ENCODE measurements around the gene MROH7.

- TF ChIP-seq CTCF (IDR thresholded peaks at IDR 0.05; ENCODE audit: poor library complexity, severe bottlenecking) (no peak), EP300 (conservative IDR thresholded peaks at IDR 0.05; ENCODE audit: poor library complexity, severe bottlenecking) (no peak), MXI1 (conservative IDR thresholded peaks at IDR 0.05; ENCODE audit: poor library complexity, severe bottlenecking) (no peak), RAD21 (conservative IDR thresholded peaks at IDR 0.05) (no peak), EZH2 (IDR thresholded peaks at IDR 0.05; ENCODE audit: borderline replicate concordance, insufficient read depth, low read length, poor library complexity, severe bottlenecking) (no peak), SMC3 (conservative IDR thresholded peaks at IDR 0.05; ENCODE audit: poor library complexity) (no peak)
These were observed 30.0 kb upstream of the MROH7 start for GRCh38 chr1:54611621-54612020.

Data from neural cell (in vitro differentiated cells).